HepG2 (cell line): Measurements from ENCODE around the gene RIPOR3. TPM values are rescaled to one million over a fixed set of nuclear protein-coding genes. Genes with fewer than 3 reads are reported as not detected.

Source experiments
- GATAD2A ChIP-seq: IDR thresholded peaks from 2 replicates; pipeline ENCODE4 v1.6.1; 2016
- GLI4 ChIP-seq: sonication (generic); formaldehyde crosslinking; IDR thresholded peaks from 2 replicates; pipeline ENCODE4 v1.5.1; 2020; ENCODE audit warnings: missing genetic modification reagents, mild to moderate bottlenecking, moderate library complexity, borderline replicate concordance
- HDAC1 ChIP-seq: sonication (generic); formaldehyde crosslinking; IDR thresholded peaks from 2 replicates; pipeline ENCODE4 v1.5.1; 2020; ENCODE audit warnings: mild to moderate bottlenecking, missing genetic modification reagents
- HHEX ChIP-seq: IDR thresholded peaks from 2 replicates; pipeline ENCODE4 v1.6.1; 2016; ENCODE audit warnings: control low read depth
- HOXA5 ChIP-seq: sonication (generic); formaldehyde crosslinking; IDR thresholded peaks from 2 replicates; pipeline ENCODE4 v1.4.0; 2020; ENCODE audit warnings: missing genetic modification reagents
- ISL2 ChIP-seq: sonication (generic); formaldehyde crosslinking; IDR thresholded peaks from 2 replicates; pipeline ENCODE4 v1.5.0; 2020; ENCODE audit warnings: missing genetic modification reagents
- RARG ChIP-seq: sonication (generic); formaldehyde crosslinking; IDR thresholded peaks from 2 replicates; pipeline ENCODE4 v1.4.0; 2020; ENCODE audit warnings: low read depth, mild to moderate bottlenecking, missing genetic modification reagents
- RBAK ChIP-seq: sonication (generic); formaldehyde crosslinking; IDR thresholded peaks from 2 replicates; pipeline ENCODE4 v1.5.1; 2020; ENCODE audit warnings: mild to moderate bottlenecking, missing genetic modification reagents
- TEAD3 ChIP-seq: optimal IDR thresholded peaks from 2 replicates; pipeline ENCODE3; 2016; ENCODE audit warnings: borderline replicate concordance
- TFAP4 ChIP-seq: sonication (generic); IDR thresholded peaks from 2 replicates; pipeline ENCODE4 v1.6.1; 2016; ENCODE audit warnings: low read depth, borderline replicate concordance
- TP53 ChIP-seq: sonication (generic); formaldehyde crosslinking; conservative IDR thresholded peaks from 2 replicates; pipeline ENCODE4 v1.4.0; 2020; ENCODE audit warnings: missing genetic modification reagents
- ZBTB44 ChIP-seq: sonication (generic); formaldehyde crosslinking; IDR thresholded peaks from 2 replicates; pipeline ENCODE4 v1.4.0; 2020; ENCODE audit warnings: missing genetic modification reagents
- ZBTB7B ChIP-seq: sonication (generic); formaldehyde crosslinking; IDR thresholded peaks from 2 replicates; pipeline ENCODE4 v1.4.0; 2020; ENCODE audit warnings: missing genetic modification reagents
- ZFAT ChIP-seq: sonication (generic); formaldehyde crosslinking; conservative IDR thresholded peaks from 2 replicates; pipeline ENCODE4 v1.8.1; 2023; ENCODE audit warnings: missing genetic modification reagents, inconsistent platforms
- ZFP90 ChIP-seq: sonication (generic); formaldehyde crosslinking; IDR thresholded peaks from 2 replicates; pipeline ENCODE4 v1.8.0; 2022; ENCODE audit warnings: missing genetic modification reagents, mild to moderate bottlenecking, inconsistent platforms, borderline replicate concordance
- ZMYM3 ChIP-seq: sonication (generic); formaldehyde crosslinking; IDR thresholded peaks from 2 replicates; pipeline ENCODE4 v1.5.1; 2020; ENCODE audit warnings: mild to moderate bottlenecking, missing genetic modification reagents
- ZNF329 ChIP-seq: sonication (generic); formaldehyde crosslinking; IDR thresholded peaks from 2 replicates; pipeline ENCODE4 v1.9.0; 2021; ENCODE audit warnings: low read depth, mild to moderate bottlenecking, missing genetic modification reagents
- ZNF589 ChIP-seq: sonication (generic); formaldehyde crosslinking; conservative IDR thresholded peaks from 2 replicates; pipeline ENCODE4 v1.8.0; 2022; ENCODE audit warnings: mild to moderate bottlenecking, moderate library complexity, missing genetic modification reagents
- ZNF652 ChIP-seq: IDR thresholded peaks from 2 replicates; pipeline ENCODE4 v1.6.1; 2016; ENCODE audit warnings: low read depth, borderline replicate concordance
- polyA plus RNA-seq, 8 experiments: library from polyadenylated mRNA; depleted of rRNA in 3 of 8; stranded (reverse) in 7 of 8; unstranded in 1 of 8; fragments of >200 nt; fragmentation: Illumina TruSeq in 4 of 8; extraction: Trizol in 4 of 8; gene quantifications; 2 replicates each; pipeline versions ENCODE4 v1.2.1 to v1.2.3, GENCODE V29; 2011 to 2016; ENCODE audit warnings: low read depth in 4 of 8, missing spikeins in 1 of 8, mixed read lengths in 1 of 8; ENCODE audit not compliant: insufficient read depth in 1 of 8
- total RNA-seq, 5 experiments: library from RNA; depleted of rRNA; stranded (reverse); fragments of >200 nt; fragmentation: Illumina TruSeq; extraction: Trizol; gene quantifications; 2 replicates each; pipeline ENCODE4 v1.2.3, GENCODE V29; 2016; ENCODE audit warnings: low read depth in 1 of 5
- TF ChIP-seq, protein P1 (sequence below): sonication (generic); formaldehyde crosslinking; IDR thresholded peaks from 2 replicates; pipeline ENCODE4 v1.4.0; 2020; ENCODE audit warnings: mild to moderate bottlenecking, missing genetic modification reagents, borderline replicate concordance
- TF ChIP-seq, protein P2 (sequence below): sonication (generic); formaldehyde crosslinking; IDR thresholded peaks from 2 replicates; pipeline ENCODE4 v1.4.0; 2020; ENCODE audit warnings: missing genetic modification reagents; ENCODE audit errors: not compliant biosample characterization
- TF ChIP-seq, protein P3 (sequence below): sonication (generic); formaldehyde crosslinking; IDR thresholded peaks from 2 replicates; pipeline ENCODE4 v1.5.1; 2020; ENCODE audit warnings: mild to moderate bottlenecking, missing genetic modification reagents

Gene RIPOR3
- total and polyA plus RNA-seq, 2 of the 13 experiments (the other 11 are each of a cell fraction or from before 2014, with no cell fraction given), result 0.18 TPM; not detected in 1

DNA sequence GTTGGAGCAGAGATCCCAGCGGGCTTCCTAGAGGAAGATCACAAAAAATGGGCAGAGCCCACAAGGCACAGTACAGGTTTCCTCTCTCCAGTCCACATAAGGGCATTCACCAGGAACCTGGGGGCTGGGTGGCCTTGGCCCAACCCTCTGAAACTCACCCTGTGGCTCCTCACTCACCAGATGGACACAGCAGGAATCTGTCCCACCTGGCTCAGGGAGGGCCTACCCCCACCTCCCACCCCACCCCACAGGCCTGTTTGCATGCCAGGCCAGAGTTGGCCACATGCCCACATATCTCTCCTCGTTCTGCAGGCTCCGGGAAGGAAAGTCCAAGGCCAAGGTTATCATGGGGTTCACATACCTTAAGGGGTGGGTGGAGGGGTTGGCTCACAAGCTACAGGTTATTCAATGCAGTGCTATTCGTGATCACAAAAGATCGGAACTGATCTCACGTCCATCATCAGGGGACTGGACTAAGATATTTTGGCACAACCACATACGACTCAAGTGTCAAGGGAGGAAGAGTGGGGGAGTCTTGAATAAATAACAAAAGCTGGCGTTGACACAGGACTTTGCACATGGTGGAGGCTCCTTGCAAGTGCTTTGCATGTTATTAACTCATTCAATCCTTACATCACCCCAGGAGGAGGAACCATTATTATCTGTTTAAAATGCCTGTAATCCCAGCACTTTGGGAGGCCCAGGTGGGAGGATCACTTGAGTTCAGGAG is 13.0 kb downstream of the RIPOR3 start (continued):
- TF ChIP-seq, protein P1, sequence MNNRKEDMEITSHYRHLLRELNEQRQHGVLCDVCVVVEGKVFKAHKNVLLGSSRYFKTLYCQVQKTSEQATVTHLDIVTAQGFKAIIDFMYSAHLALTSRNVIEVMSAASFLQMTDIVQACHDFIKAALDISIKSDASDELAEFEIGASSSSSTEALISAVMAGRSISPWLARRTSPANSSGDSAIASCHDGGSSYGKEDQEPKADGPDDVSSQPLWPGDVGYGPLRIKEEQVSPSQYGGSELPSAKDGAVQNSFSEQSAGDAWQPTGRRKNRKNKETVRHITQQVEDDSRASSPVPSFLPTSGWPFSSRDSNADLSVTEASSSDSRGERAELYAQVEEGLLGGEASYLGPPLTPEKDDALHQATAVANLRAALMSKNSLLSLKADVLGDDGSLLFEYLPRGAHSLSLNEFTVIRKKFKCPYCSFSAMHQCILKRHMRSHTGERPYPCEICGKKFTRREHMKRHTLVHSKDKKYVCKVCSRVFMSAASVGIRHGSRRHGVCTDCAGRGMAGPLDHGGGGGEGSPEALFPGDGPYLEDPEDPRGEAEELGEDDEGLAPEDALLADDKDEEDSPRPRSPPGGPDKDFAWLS (CRISPR knock-in tag), result no peak
- TF ChIP-seq, protein P2, sequence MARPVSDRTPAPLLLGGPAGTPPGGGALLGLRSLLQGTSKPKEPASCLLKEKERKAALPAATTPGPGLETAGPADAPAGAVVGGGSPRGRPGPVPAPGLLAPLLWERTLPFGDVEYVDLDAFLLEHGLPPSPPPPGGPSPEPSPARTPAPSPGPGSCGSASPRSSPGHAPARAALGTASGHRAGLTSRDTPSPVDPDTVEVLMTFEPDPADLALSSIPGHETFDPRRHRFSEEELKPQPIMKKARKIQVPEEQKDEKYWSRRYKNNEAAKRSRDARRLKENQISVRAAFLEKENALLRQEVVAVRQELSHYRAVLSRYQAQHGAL (CRISPR knock-in tag), result no peak
- TF ChIP-seq HOXA5, result 0 out of 2 replicates have a peak, but pooled peaks have one; percentile 33
- no peak for TF ChIP-seq RARG (CRISPR knock-in tag)
- no peak for TF ChIP-seq ZFAT (CRISPR knock-in tag)
- no peak for TF ChIP-seq ZBTB44
- no peak for TF ChIP-seq ZNF589 (CRISPR knock-in tag)
- TF ChIP-seq, protein P3, sequence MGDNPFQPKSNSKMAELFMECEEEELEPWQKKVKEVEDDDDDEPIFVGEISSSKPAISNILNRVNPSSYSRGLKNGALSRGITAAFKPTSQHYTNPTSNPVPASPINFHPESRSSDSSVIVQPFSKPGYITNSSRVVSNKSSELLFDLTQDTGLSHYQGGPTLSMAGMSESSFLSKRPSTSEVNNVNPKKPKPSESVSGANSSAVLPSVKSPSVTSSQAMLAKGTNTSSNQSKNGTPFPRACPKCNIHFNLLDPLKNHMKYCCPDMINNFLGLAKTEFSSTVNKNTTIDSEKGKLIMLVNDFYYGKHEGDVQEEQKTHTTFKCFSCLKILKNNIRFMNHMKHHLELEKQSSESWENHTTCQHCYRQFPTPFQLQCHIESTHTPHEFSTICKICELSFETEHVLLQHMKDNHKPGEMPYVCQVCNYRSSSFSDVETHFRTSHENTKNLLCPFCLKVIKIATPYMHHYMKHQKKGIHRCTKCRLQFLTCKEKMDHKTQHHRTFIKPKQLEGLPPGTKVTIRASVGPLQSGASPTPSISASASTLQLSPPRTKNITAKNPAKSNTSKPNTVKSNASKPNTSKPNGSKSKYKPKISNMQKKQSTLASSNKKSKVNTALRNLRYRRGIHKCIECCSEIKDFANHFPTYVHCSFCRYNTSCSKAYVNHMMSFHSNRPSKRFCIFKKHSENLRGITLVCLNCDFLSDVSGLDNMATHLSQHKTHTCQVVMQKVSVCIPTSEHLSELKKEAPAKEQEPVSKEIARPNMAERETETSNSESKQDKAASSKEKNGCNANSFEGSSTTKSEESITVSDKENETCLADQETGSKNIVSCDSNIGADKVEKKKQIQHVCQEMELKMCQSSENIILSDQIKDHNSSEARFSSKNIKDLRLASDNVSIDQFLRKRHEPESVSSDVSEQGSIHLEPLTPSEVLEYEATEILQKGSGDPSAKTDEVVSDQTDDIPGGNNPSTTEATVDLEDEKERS (CRISPR knock-in tag), result peak; percentile 92; the same call in 1 of the 2 replicates
- no peak for TF ChIP-seq ZNF329
- no peak for TF ChIP-seq GLI4
- peak; percentile 75 for TF ChIP-seq HDAC1
- no peak for TF ChIP-seq TP53 (CRISPR knock-in tag)
- peak; percentile 45; the same call in 1 of the 2 replicates for TF ChIP-seq TFAP4
- no peak for TF ChIP-seq RBAK (CRISPR knock-in tag)
- TF ChIP-seq TEAD3 (CRISPR knock-in tag), result peak; percentile 93
- TF ChIP-seq GATAD2A (CRISPR knock-in tag), result peak; percentile 68
- peak; percentile 56; the same call in 1 of the 2 replicates for TF ChIP-seq ZMYM3 (CRISPR knock-in tag)
- peak; percentile 69; the same call in 1 of the 2 replicates for TF ChIP-seq ZNF652 (CRISPR knock-in tag)
- 0 out of 2 replicates have a peak, but pooled peaks have one; percentile 34 for TF ChIP-seq ISL2
- TF ChIP-seq HHEX (CRISPR knock-in tag), result no peak
- TF ChIP-seq ZBTB7B (CRISPR knock-in tag), result peak; percentile 44; the same call in 1 of the 2 replicates
- TF ChIP-seq ZFP90 (CRISPR knock-in tag), result 0 out of 2 replicates have a peak, but pooled peaks have one; percentile 39
